Left hindlimb (tissue), 1 donor: ENCODE results near the gene CEBPB.
"Not testable (repeated sequence)": the region's sequence is repeated elsewhere in the genome, so short reads cannot be mapped to it uniquely, and the experiment has no call there.

Source experiments
- DNase-seq: peaks from one replicate; pipeline ENCODE4 v3.0.0-alpha.2; 2018

The CEBPB gene

GRCh38 chr20:50193836-50194421 lies 3.3 kb downstream of the CEBPB start:
- DNase-seq: no peak

GRCh38 chr20:50194422-50194830 lies 3.8 kb downstream of the CEBPB start:
- no peak for DNase-seq

GRCh38 chr20:50194831-50195523 lies 4.3 kb downstream of the CEBPB start:
- no peak for DNase-seq

GRCh38 chr20:50195524-50196120 lies 5.0 kb downstream of the CEBPB start:
- DNase-seq: no peak

- no peak for DNase-seq
Measured at GRCh38 chr20:50196248-50196647, 5.6 kb downstream of the CEBPB start.

- DNase-seq: no peak
Measured at GRCh38 chr20:50196896-50197295, 6.3 kb downstream of the CEBPB start.

GRCh38 chr20:50197463-50198179 lies 7.0 kb downstream of the CEBPB start:
- DNase-seq: no peak

- DNase-seq: no peak
Measured at GRCh38 chr20:50198180-50198666, 7.6 kb downstream of the CEBPB start.

GRCh38 chr20:50198716-50199115 lies 8.1 kb downstream of the CEBPB start:
- no peak for DNase-seq

- no peak for DNase-seq
Measured at GRCh38 chr20:50199703-50200102, 9.1 kb downstream of the CEBPB start.

GRCh38 chr20:50200482-50201104 lies 10.0 kb downstream of the CEBPB start:
- DNase-seq: no peak

- not testable (repeated sequence) for DNase-seq
Measured at GRCh38 chr20:50201710-50202109, 11.1 kb downstream of the CEBPB start.

- DNase-seq: no peak
Measured at GRCh38 chr20:50202677-50203076, 12.0 kb downstream of the CEBPB start.

- DNase-seq: no peak
Measured at GRCh38 chr20:50203951-50204937, 13.6 kb downstream of the CEBPB start.

GRCh38 chr20:50207026-50207425 lies 16.4 kb downstream of the CEBPB start:
- no peak for DNase-seq

GRCh38 chr20:50208085-50208491 lies 17.5 kb downstream of the CEBPB start:
- DNase-seq: no peak

- not testable (repeated sequence) for DNase-seq
Measured at GRCh38 chr20:50208815-50209214, 18.2 kb downstream of the CEBPB start.

GRCh38 chr20:50210066-50210619 lies 19.5 kb downstream of the CEBPB start:
- no peak for DNase-seq

- DNase-seq: no peak
Measured at GRCh38 chr20:50211091-50211490, 20.5 kb downstream of the CEBPB start.

- no peak for DNase-seq
Measured at GRCh38 chr20:50213531-50214106, 23.0 kb downstream of the CEBPB start.
